ENCODE data around the gene MYRFL.
"Not testable (repeated sequence)": the region's sequence is repeated elsewhere in the genome, so short reads cannot be mapped to it uniquely, and the experiment has no call there.

Gene MYRFL

DNA sequence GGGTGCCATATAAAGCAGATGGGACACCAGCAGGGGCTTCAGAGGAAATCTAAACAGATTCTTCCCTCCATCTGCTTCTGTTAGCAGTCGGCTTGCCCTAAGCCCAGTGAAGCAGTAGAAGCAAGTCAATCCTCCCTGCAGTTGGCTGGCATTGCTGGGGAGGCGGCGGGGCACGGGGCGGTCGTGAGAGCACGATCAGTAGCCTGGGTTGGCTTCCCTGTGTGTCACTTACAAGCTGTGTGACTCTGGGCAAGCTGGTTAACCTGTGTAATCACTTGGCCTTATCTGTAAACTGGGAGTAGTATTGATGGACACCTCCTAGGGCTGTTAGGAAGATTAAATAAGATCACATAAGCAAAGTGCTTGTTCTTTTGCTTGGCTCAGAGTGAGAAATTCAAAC, 19.4 kb downstream of the MYRFL start:
- no peak for DNase-seq

DNA sequence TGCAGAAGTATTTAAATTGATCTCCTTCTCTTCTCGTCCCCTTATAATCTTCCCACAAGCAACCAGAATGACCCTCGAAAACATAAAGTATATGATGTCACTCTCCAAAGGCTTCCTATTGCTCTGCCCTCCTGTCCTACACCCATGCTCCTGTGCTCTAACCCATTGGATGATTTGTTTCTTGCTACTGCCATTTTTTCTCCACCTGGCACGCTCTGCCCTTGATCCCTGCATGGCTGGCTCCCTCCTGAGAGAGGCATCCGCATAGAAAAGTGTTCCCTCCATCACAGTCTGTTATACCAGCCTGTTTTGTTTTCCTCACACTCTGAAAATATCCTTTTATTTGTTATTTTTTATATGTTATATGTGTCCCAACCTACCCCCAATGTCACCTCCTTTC, 19.8 kb downstream of the MYRFL start:
- DNase-seq, result no peak

DNA sequence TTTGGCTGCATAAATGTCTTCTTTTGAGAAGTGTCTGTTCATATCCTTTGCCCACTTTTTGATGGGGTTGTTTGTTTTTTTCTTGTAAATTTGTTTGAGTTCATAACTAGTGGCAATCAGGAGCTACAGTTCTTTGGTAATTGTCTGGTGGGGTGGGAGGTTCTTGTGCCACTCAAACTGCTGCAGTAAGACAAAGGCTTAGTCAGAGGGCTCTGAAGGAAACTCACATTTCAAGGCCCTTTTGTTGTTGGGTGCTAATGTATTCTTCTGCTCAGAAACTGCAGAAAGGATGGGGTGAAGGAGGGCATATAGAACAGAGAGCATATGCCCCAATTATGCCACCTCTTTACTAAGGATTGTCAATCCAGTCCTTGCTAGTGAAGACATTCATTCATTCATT, 21.9 kb downstream of the MYRFL start:
- DNase-seq, result no peak

DNA sequence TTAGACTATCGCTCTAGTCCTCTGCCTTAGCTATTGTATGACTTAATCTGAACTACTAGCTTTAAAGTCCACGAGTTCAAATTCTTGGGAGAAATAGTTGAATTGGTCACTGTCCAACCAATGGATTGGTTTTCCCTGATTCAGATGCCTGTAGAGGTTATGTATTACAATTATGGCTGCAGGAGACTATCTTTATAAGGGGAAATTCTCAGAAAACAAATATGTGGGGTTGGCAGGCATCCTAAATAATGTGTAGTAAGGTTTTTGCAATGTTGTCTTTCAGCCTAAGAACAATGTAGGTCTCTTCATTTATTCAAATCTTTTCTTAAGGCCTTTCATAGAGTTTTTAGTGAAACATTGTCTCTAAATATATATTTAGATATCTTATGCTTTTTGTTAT, 26.9 kb downstream of the MYRFL start:
- no peak for DNase-seq

DNA sequence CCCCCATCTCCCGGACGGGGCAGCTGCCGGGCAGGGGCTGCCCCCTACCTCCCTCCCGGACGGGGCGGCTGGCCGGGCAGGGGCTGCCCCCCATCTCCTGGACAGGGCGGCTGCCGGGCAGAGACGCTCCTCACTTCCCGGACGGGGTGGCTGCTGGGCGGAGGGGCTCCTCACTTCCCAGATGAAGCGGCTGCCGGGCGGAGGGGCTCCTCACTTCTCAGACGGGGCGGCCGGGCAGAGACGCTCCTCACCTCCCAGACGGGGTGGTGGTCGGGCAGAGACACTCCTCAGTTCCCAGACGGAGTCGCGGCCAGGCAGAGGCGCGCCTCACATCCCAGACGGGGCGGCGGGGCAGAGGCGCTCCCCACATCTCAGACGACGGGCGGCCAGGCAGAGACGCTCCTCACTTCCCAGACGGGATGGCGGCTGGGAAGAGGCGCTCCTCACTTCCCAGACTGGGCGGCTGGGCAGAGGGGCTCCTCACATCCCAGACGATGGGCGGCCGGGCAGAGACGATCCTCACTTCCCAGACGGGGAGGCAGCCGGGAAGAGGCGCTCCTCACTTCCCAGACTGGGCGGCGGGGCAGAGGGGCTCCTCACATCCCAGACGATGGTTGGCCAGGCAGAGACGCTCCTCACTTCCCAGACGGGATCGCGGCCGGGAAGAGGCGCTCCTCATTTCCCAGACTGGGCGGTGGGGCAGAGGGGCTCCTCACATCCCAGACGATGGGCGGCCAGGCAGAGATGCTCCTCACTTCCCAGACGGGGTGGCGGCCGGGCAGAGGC, 28.3 kb downstream of the MYRFL start:
- not testable (repeated sequence) for DNase-seq

DNA sequence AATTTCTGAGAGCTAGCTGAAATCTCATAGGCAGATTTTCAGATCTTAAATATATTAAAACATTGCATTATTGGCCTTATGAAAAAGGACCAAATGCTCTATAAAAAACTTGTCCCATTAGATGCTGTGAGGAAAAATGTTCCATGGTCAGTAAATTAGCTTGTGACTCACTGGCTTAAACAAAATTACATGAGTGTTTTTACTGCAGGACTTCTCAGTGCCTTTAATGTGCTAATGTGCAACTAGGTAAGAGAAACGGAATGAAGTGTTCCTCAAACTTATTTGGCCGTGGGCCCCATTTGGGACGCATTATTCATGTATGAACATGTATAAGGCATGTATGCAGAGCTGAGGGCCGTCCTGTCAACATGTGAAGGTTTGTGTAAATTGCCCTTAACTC, 41.7 kb downstream of the MYRFL start:
- no peak for DNase-seq

DNA sequence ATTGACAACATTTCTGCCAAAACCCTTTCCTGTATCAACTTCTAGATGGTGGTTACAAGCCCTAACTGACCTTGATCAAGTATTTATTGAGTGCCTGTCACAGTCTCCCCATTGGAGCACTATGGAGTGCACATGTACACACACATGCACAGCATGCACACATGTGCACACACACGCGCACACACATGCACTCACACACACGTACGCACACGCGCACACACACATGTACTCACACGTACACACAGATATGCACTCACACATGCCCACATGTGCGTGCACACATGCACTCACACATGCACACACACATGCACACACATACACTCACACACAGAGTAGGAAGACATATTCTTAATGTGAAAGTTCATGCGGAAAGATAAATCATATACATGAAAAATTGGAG, 43.7 kb downstream of the MYRFL start:
- no peak for DNase-seq

DNA sequence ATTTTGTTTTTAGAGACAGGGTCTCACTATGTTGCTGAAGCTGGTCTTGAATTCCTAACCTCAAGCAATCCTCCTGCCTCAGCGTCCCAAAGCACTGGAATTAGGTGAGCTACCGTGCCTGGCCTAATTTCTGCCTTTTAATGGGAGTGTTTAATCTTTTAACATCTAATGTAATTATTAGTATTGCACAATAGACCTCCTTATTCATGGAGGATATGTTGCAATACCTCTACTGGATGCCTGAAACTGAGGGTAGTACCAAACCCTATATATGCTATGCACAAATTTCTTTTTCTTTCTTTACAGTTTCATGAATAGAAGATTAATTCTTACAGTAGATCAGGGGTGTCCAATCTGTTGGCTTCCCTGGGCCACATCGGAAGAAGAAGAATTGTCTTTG, 47.8 kb downstream of the MYRFL start:
- DNase-seq, result no peak

DNA sequence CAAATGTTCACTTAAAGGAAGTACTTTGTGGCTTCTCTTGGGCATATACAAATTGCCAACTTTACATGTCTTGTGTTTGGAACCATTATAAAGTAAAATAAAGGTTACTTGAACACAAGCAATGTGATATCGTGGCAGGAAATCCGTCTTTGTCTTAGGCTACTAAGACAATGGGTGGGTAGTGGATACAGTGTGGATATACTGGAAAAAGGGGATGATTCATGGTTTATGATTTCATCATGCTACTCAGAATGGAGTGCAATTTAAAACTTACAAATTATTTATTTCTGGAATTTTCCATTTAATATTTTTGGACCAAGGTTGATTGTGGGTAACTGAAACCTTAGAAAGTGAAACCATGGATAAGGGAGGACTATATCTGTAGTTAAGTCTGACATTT, 48.4 kb downstream of the MYRFL start:
- DNase-seq, result no peak

DNA sequence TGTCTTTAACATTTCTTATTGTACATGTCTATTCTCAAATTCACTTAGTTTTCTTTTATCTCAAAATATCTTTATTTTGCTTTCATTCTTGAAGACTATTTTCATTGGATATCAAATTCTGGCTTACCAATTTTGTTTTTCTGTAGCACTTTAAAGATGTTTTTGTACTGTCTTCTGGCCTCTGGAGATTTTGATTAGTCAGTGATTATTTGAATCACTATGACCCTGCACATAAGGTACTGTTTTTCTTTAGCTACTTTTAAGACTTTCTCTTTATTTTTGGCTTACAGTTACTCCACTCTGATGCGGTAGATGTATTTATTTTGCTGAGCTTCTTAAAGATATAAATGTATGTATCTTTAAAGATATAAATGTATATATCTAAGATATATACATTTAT, 49.6 kb downstream of the MYRFL start:
- DNase-seq, result no peak

DNA sequence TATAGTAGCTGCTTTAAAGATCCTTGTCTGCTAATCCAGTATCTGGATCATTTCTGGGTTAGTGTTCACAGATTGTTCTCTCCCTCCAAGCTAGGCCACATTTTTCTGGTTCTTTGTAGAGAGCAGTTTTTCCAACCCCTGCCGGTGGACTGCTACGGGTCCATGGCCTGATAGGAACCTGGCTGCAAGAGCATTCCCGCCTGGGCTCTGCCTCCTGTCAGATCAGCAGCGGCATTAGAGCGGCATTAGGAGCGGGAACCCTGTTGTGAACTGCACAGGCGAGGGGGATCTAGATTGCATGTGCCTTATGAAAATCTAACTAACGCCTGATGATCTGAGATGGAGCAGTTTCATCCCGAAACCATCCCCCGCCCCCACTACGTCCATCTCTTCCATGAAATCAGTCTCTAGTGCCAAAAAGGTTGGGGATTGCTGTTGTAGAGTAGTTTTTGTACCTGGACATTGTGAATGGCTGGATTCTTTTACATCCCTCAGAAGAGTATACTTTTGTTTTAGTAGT, 50.4 kb downstream of the MYRFL start:
- DNase-seq, result no peak

DNA sequence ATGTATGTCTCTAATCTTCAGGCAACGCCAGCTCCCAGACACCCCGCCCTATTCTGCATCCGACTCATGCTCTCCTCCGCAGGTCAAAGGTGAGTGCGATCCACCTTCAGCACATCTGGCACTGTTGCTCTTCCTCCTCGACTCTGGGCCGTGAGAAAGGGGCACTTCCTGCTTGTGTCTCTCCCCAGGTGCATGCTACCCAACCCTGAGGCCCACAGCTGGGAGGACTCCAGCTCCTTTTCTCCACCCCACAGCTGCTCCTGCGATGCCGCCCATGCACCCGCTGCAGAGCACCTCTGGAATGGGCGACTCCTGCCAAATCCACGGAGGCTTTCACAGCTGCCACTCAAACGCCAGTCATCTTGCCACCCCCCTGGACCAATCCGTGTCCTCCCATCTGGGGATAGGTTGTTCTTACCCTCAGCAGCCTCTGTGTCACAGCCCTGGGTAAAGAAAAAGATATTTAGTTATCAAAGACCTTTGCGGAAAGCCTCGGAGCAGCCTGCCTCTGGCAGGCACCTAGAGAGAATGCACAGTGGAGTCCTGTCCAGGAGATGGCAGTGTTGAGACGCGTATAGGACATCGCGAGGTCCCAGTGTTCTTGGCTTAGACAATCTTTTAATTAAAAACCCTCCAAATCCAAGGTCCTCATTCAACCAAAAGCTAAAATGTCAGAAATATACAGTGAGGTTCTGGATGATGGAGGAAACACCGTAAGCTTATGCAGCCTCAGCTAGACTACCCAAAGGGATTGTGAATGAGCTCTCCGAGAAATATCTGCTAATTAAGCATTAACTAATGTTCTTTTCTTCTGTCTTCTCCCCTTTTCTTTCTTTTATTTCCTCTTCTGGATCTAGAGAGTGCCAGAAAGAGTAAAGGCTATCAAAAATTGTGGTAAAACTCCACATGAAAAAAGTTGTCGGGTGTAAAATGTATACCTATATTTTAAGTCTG, 54.3 kb downstream of the MYRFL start:
- DNase-seq, result peak; percentile 94

DNA sequence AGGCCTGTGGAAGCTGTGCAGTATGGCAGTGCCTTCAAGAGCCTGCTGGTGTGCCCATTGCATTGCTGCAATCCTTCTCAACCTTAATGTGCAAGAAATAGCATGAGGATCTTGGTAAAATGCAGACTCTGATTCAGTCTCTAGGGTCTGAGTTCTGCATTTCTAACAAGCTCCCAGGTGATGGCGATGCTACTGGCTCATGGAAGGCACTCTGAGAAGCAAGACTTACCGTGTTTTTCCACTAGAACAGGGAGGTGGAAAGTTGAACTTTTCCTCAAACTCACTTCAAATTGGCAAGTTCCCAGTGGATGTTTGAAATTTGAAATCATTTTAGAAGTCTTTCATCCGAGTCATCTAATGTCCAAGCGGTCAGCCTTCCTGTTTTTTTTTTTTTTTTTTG, 55.5 kb downstream of the MYRFL start:
- DNase-seq, result no peak

DNA sequence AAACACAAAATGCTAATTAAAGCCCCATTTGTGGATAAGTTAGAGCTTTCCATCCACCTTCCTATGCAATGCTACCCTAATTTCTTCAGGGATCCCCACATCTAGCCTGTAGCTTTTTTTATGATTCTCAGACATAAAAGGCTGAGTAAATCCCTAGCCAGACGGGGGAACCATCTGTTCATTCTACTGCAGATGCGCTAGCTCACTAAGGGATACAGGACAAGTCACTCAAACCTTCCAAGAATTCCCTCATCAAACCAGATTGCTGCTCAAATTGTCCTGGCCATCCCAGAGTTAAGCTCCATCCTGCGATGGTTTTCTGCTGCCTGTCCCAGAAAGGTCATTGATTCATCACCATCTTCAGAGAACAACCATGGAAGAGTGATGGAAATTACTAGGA, 56.7 kb downstream of the MYRFL start:
- DNase-seq, result no peak

DNA sequence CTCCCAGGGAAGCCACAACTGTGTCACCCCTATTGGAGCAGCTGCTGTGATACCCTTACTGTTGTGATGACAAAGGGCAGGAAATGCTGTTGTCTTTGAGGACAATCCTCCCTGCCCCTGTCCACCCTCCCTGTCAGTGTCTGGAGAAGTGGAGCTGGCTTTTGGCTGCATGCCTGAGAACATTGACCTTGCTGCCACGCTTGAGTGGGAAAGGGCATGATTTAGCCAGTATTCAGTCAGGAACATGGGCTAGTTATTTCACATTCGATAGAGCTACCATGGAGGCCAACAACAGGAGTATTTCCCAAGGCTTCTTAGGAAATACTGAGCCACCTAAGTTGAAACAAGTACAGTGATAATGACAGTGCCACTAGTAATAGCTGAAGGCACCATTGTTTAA, 59.4 kb downstream of the MYRFL start:
- no peak for DNase-seq

DNA sequence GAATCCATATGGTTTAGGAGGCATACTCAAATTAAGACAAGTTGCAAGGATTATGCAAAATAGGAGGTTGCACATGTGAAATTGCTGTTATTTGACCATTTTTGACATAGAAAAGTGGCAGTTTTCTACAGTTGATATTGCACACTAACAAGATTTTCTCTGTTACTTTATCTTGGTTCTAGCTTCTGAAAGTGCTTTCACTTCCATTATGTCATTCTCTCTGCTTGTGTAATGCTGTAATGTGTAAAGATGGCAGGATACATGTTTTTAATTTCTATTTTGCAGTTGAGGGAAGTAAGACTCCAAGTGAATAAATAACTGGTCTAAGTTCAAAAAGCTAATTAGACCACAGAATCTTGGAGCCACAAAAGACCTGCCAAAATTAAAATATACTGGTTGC, 60.6 kb downstream of the MYRFL start:
- no peak for DNase-seq

DNA sequence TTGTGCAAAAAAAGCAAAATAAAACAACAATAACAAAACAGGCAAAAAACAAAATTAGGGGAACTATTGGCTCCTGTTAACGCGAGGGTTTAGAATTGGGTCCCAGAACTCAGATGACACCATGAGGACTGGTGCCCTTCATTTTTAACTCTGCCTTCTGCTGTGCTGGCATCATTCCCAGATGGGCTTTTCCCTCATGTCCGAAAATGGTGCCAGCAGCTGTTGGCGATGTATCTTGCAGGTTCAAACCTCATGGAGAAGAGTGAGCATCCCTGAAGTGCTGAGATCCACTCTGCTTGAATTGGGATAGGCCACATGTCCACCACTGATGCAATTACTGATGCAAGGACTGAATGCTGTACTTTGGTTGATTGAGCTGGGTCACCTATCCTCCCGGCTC, 61.1 kb downstream of the MYRFL start:
- no peak for DNase-seq

DNA sequence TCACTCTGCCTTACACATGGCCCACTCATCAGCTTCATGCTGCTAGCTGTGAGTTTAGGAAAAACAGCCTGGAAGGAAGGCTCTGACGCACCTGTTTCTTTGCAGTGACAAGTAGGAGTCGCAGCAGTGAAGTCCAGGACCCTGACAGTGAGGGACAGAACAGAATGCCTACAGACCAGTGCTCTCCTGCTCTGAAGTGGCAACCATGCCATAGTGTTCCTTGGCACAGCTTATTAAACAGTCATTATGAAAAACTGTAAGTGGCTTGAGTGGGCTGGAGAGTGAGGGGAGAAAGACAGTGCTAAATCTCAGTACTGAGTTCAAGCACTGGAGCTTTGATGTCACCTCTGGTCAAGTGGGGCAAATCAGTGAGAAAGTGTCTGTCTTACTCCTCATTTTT, 61.7 kb downstream of the MYRFL start:
- no peak for DNase-seq

DNA sequence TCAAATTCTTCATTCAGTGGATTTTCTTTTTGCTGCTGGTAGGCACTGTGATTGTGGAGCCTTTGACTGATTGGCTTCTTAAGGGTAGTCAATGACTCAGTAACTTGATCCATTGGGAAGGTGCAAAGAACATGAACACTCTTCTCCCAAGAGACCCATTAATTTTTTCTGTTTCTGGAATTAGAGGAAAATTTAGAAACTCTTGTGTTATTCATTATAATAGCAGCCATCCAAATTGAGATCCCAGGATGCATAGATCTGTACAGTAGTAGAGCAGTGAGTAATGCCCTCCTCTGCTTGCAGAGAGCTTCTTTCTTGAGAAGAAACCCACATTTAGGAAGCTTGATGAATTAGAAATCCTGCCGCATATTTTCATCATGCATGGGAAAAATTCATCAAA, 63.9 kb downstream of the MYRFL start:
- no peak for DNase-seq

DNA sequence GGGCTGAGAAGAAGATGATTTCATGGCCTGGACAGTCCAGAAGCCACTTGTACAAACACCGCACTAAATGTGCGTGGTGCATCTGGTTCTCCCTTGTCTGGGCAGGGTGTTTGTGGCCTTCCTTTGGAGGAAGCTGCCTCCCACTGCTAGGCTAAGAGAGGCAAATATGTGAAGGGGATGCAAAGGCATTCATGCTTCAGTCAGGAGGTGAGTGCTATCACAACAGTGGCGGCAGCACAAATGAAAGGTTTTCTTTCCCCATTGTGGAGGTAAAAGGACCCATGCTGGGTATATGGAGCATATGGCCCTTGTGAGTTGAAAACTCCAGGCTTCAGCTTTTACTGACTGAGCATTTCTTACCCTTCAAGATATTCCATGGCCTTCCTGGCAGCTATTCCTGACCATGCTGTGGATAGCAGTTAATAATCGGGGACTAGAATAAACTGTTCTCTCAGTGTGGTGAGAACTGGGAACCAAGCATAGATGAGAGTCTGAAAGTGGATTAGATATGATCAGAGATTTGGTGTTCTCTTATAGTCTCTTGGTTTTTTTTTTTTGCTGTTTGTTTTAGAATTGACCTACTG, 69.9 kb downstream of the MYRFL start:
- DNase-seq, result no peak

DNA sequence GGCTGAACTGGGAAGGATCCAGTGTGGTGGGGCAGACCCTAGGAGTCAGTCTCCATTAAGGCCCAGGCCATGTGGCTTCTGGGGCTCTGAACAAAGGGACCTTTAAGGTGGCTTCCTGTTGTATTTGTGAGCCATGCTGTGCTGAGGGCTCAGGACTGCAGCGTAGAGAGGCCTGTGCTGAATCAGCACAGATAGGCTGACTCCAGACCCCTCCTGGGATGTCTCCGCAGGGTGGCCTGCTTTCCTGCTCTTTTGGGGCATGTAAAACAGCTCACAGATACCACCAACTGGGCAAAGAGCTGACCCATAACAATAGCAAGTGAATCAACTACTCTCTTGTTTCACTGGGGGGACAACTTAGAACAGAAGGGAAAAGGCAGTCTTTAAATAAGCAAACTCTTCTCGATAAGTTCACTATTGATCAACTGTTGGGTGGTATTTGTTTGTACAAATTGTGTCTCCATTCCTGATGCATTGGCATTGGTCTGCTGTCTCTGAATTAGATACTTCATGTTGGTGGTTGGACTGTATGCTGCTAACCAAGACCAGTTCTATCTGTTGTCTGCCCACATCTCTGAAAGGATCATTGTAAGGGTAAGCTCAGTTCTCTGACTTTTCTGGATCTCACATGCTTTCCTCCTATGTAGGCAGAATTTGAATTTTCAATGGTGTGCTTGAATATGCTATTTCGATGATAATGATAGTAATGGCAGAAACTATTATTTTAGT, 71.8 kb downstream of the MYRFL start:
- no peak for DNase-seq

DNA sequence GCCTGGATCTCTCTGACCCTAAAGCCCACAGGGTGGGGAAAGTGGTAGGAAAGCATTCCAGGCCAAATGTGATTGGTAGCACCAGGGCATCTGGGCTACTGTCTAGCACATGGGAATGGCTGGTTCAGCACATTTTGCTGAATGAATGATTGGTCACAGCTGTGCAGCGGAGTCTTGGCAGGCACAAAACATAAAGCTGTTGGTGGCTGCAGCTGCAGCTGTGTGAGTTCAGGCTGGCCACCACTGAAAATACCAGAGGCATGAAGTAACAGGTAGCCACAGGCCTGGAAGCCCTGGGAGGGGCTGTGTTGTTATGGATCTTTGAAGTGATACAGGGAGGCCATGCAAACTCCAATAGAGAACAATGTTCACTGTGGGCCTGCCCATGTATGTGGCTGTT, 72.7 kb downstream of the MYRFL start:
- peak; percentile 78 for DNase-seq

DNA sequence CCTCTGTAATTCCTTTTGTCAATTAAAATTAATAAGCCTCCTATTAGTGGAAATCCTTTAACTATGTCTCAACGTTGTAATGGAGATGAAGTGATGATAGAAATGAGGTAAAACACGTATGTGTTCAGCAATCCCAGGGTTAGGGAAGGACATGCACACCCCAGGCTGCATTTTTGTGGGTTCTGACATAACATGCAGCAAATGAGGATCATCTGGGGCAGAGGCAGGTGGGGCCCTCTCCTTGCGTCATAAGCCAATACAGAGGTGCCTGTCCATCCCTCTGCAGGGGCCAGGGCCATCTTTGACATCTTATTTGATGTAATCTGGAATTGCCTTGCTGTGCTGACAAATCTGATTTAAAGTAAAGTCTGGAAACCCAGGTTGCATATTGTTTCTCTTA, 73.2 kb downstream of the MYRFL start:
- DNase-seq, result no peak

Measured in eye (tissue), 1 donor.